ENCODE results near the gene PCDHA2. TPM values are rescaled to one million over a fixed set of nuclear protein-coding genes. Genes with fewer than 3 reads are reported as not detected.

PCDHA2 gene
- total RNA-seq, 1 experiment from 2014 or later: 0.20 TPM

DNA sequence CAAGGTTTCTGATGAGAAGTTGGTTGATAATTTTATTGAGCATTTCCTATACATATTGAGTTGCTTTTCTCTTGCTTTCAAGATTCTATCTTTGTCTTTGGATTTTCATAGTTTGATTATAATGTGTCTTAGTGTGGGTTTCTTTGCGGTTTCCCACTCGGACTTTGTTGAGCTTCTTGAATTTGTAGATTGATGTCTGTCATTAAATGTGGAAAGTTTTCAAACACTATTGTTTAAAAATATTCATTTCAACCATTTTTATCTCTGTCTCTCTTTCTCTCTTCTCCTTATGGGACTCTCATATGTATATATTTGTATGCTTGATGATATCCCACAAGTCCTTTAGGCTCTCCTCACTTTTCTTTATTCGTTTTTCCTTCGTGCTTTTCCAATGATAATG, 27.2 kb upstream of the PCDHA2 start:
- Mint-ChIP-seq H3K36me3 (ENCODE audit: insufficient read depth in 1 of 3, low read depth in 3 of 3) (peaks cover 8 to 25% (median 14%) of the 10 kb centered on the region in 3 experiments), H3K4me3 (no peak overlapping the region), H3K9me3 (peaks cover 80 to 88% of the 10 kb centered on the region in 2 experiments), H3K27me3 (ENCODE audit: low read depth) (peaks cover 4% of the 10 kb centered on the region), H3K4me1 (no peaks in the 10 kb centered on the region), H3K27ac (no peak overlapping the region)
- no peak overlapping the region for H2BK12ac ChIP-seq (ENCODE audit: insufficient read length, low read depth, low read length)
- no peak overlapping the region for H2BK20ac ChIP-seq (ENCODE audit: low read depth, low read length, poor library complexity, severe bottlenecking)
- H4K20me1 ChIP-seq (ENCODE audit: control insufficient read depth, insufficient read depth, insufficient read length): no peaks in the 10 kb centered on the region
- DNase-seq: no peak
- no peak overlapping the region for H3K18ac ChIP-seq (ENCODE audit: insufficient read length, low read depth, low read length)
- no peak overlapping the region for H3K4ac ChIP-seq (ENCODE audit: low read depth, low read length)
- no peak overlapping the region for H4K91ac ChIP-seq (ENCODE audit: insufficient read length, low read depth, low read length)
- H2BK15ac ChIP-seq (ENCODE audit: low read depth, low read length): no peak overlapping the region
- no peaks in the 10 kb centered on the region for H3K79me1 ChIP-seq (ENCODE audit: insufficient read depth, low read depth, low read length, poor library complexity, severe bottlenecking)
- no peak overlapping the region for H3T11ph ChIP-seq (ENCODE audit: low read length)
- no peak for TF ChIP-seq CTCF (conservative IDR thresholded peaks at IDR 0.05)
- H3K14ac ChIP-seq (ENCODE audit: insufficient read depth, low read length): no peak overlapping the region
- H3K23ac ChIP-seq (ENCODE audit: insufficient read length, low read depth, low read length): no peak overlapping the region
- H2AK5ac ChIP-seq (ENCODE audit: insufficient read length, low read length): no peak overlapping the region
- H3K56ac ChIP-seq (ENCODE audit: insufficient read length, low read depth, low read length): no peak overlapping the region
- H2BK120ac ChIP-seq (ENCODE audit: low read depth, low read length, poor library complexity, severe bottlenecking): no peak overlapping the region
- no peaks in the 10 kb centered on the region for H3K27me3 ChIP-seq (ENCODE audit: insufficient read depth, low read length)
- H3K23me2 ChIP-seq (ENCODE audit: insufficient read length, low read depth, low read length, poor library complexity, severe bottlenecking): no peaks in the 10 kb centered on the region
- H3K4me2 ChIP-seq (ENCODE audit: insufficient read depth, insufficient read length, low read length): no peak overlapping the region
- peaks cover 48% of the 10 kb centered on the region for H3K9me3 ChIP-seq (ENCODE audit: control insufficient read depth, low read depth, low read length)
- WGBS (ENCODE audit: extremely low coverage, insufficient read length, low lambda C conversion rate): no CpG with 5 or more reads among the region's 4 CpGs
- H3K4me1 ChIP-seq (ENCODE audit: insufficient read depth, low read length): no peaks in the 10 kb centered on the region
- H3K27ac ChIP-seq (ENCODE audit: insufficient read length, low read depth, low read length): no peak overlapping the region
- no peak overlapping the region for H4K8ac ChIP-seq (replicated peaks; ENCODE audit: insufficient read length, low read depth, low read length)
- no peak overlapping the region for H2AFZ ChIP-seq (ENCODE audit: low read length)
- H3K9ac ChIP-seq (ENCODE audit: extremely low read depth, insufficient read length, low read length): no peak overlapping the region
- no peak overlapping the region for H2BK5ac ChIP-seq (ENCODE audit: insufficient read length, low read length)
- no peak overlapping the region for H4K5ac ChIP-seq (ENCODE audit: insufficient read length, low read depth, low read length)
- H3K79me2 ChIP-seq (ENCODE audit: insufficient read depth, low read length): no peaks in the 10 kb centered on the region
